Measurements from ENCODE around the gene SPATA2.
"Not testable (repeated sequence)": the region's sequence is repeated elsewhere in the genome, so short reads cannot be mapped to it uniquely, and the experiment has no call there.

SPATA2 gene

GRCh38 chr20:49899541-49900383 is 15.6 kb downstream of the SPATA2 start:
- no peak for DNase-seq

GRCh38 chr20:49896204-49896603 is 19.1 kb downstream of the SPATA2 start:
- DNase-seq: no peak

GRCh38 chr20:49895474-49896093 is 19.7 kb downstream of the SPATA2 start:
- not testable (repeated sequence) for DNase-seq

- no peak for DNase-seq
Measured at GRCh38 chr20:49894073-49894470, 21.3 kb downstream of the SPATA2 start.

- no peak for DNase-seq
Measured at GRCh38 chr20:49893242-49894072, 21.9 kb downstream of the SPATA2 start.

- DNase-seq: no peak
Measured at GRCh38 chr20:49892817-49893216, 22.5 kb downstream of the SPATA2 start.

GRCh38 chr20:49892260-49892659 is 23.1 kb downstream of the SPATA2 start:
- DNase-seq: no peak

- peak; percentile 44 for DNase-seq
Measured at GRCh38 chr20:49891476-49892110, 23.7 kb downstream of the SPATA2 start.

GRCh38 chr20:49890471-49891361 is 24.6 kb downstream of the SPATA2 start:
- peak; percentile 23 for DNase-seq

GRCh38 chr20:49889935-49890333 is 25.4 kb downstream of the SPATA2 start:
- no peak for DNase-seq

GRCh38 chr20:49889001-49889934 is 26.1 kb downstream of the SPATA2 start:
- no peak for DNase-seq

- peak; percentile 44 for DNase-seq
Measured at GRCh38 chr20:49888212-49889000, 26.9 kb downstream of the SPATA2 start.

GRCh38 chr20:49887251-49888211 is 27.8 kb downstream of the SPATA2 start:
- no peak for DNase-seq

GRCh38 chr20:49886571-49887213 is 28.6 kb downstream of the SPATA2 start:
- DNase-seq: no peak

- DNase-seq: no peak
Measured at GRCh38 chr20:49885558-49886332, 29.6 kb downstream of the SPATA2 start.

GRCh38 chr20:49883246-49883802 is 32.0 kb downstream of the SPATA2 start:
- DNase-seq: no peak

All from fibroblast of skin of right quadriceps (primary cell).